Esophagus squamous epithelium (tissue), 5 donors: Measurements from ENCODE around the gene FAM193B. TPM values are rescaled to one million over a fixed set of nuclear protein-coding genes. Genes with fewer than 3 reads are reported as not detected.

Experiments
- DNase-seq: peaks from one replicate; lab custom pipeline; 2025; lab: John Stamatoyannopoulos, UW
- H3K27ac ChIP-seq, 4 donors: fragments of 200-600 bp; sonication (generic); one replicate each; pipeline ENCODE4 v1.5.1; 2016 to 2019; ENCODE audit warnings: mild to moderate bottlenecking in 1 of 4
- H3K27me3 ChIP-seq, 4 donors: fragments of 200-600 bp; sonication (generic); 1 replicate in 3 of 4; 2 replicates in 1 of 4; pipeline versions ENCODE4 v1.5.1 to v1.6.0; 2017 to 2021; ENCODE audit warnings: antibody characterized with exemption in 1 of 4
- H3K36me3 ChIP-seq, 3 donors: fragments of 200-600 bp; sonication (generic); one replicate each; pipeline ENCODE4 v1.5.1; 2016 to 2019
- H3K4me1 ChIP-seq, 3 donors: fragments of 200-600 bp; sonication (generic); one replicate each; pipeline ENCODE4 v1.5.1; 2017 to 2019
- H3K4me3 ChIP-seq, 4 donors: fragments of 200-600 bp; sonication (generic); 1 replicate in 3 of 4; 2 replicates in 1 of 4; pipeline ENCODE4 v1.5.1; 2016 to 2019; ENCODE audit warnings: mild to moderate bottlenecking in 2 of 4, moderate library complexity in 1 of 4
- H3K9me3 ChIP-seq, 3 donors: fragments of 200-600 bp; sonication (generic); one replicate each; pipeline ENCODE4 v1.5.1; 2016 to 2019
- CTCF ChIP-seq, 6 experiments: fragments of 450-650 bp in 4 of 6; fragments of 200-600 bp in 2 of 6; sonication (generic) in 2 of 6; IDR thresholded peaks; one replicate each; pipeline ENCODE4 v1.5.1; 2016 to 2019; ENCODE audit warnings: antibody characterized with exemption in 6 of 6, mild to moderate bottlenecking in 4 of 6, moderate library complexity in 4 of 6
- POLR2A ChIP-seq, 4 donors: fragments of 450-650 bp; IDR thresholded peaks; one replicate each; pipeline ENCODE4 v1.6.1; 2017; ENCODE audit warnings: antibody characterized with exemption in 4 of 4, mild to moderate bottlenecking in 4 of 4, moderate library complexity in 3 of 4
- WGBS, 2 donors: methylation state at CpG; one replicate each; pipeline ENCODE4 v1.1.5; 2018; 5-methylcytosine and 5-hydroxymethylcytosine counted together
- intact Hi-C: fragments of 100-400 bp; cut with DNase I; formaldehyde crosslinking; loops from one replicate; pipeline ENCODE4 v1.15.0; 2022
- total RNA-seq, 4 donors: library from RNA; depleted of rRNA; stranded (reverse); fragments of >200 nt; gene quantifications; one replicate each; pipeline ENCODE4 v1.1.0, GENCODE V29; 2016
- donor health status: DM: yes; HTN: yes; CAD: no.

The FAM193B gene
- total RNA-seq, 4 donors from 2014 or later: 28.5 to 52.1 (median 41.9) TPM

GRCh38 chr5:177472460-177473442, 81.6 kb downstream of the FAM193B start:
- TF ChIP-seq POLR2A (IDR thresholded peaks at IDR 0.05) (peak in 1 of 4 donors; percentile 11), CTCF (IDR thresholded peaks at IDR 0.05) (no peak)
- 0 to 6% methylated on average over 7 to 8 of the region's 93 CpGs for WGBS, 2 donors

GRCh38 chr5:177471610-177472356, 82.6 kb downstream of the FAM193B start:
- Histone ChIP-seq H3K27ac (peak overlapping the region in 3 of 4 donors; percentile 64 to 91 (median 89)), H3K27me3 (no peaks in the 10 kb centered on the region), H3K4me3 (peak overlapping the region; percentile 47 to 81 (median 76)), H3K36me3 (peaks cover 0 to 20% (median 2%) of the 10 kb centered on the region in 3 donors), H3K4me1 (peaks cover 21 to 82% (median 26%) of the 10 kb centered on the region in 3 donors), H3K9me3 (no peaks in the 10 kb centered on the region)
- intact Hi-C loops: no loop called here
- no peak for DNase-seq
- TF ChIP-seq POLR2A (IDR thresholded peaks at IDR 0.05) (no peak), CTCF (IDR thresholded peaks at IDR 0.05) (no peak)
- 67% methylated on average over 9 of the region's 14 CpGs; no CpG with 5 or more reads in 1 of the 2 donors for WGBS, 2 donors

More at GRCh38 chr5:177472460-177473442, 81.6 kb downstream of the FAM193B start:
- peaks cover 21 to 91% (median 26%) of the 10 kb centered on the region in 3 donors for H3K4me1 ChIP-seq
- H3K27me3 ChIP-seq: no peaks in the 10 kb centered on the region
- peak overlapping the region; percentile 79 to 91 (median 84) for H3K27ac ChIP-seq
- H3K9me3 ChIP-seq: no peaks in the 10 kb centered on the region
- intact Hi-C loops: no loop called here
- peaks cover 0 to 11% (median 0%) of the 10 kb centered on the region in 3 donors for H3K36me3 ChIP-seq
- peak overlapping the region; percentile 47 to 81 (median 76) for H3K4me3 ChIP-seq
- no peak for DNase-seq

- H3K27me3 ChIP-seq: no peaks in the 10 kb centered on the region
- H3K4me1 ChIP-seq: peaks cover 21 to 74% (median 26%) of the 10 kb centered on the region in 3 donors
- intact Hi-C loops: no loop called here
- H3K9me3 ChIP-seq: no peaks in the 10 kb centered on the region
- peaks cover 0 to 29% (median 8%) of the 10 kb centered on the region in 3 donors for H3K36me3 ChIP-seq
- no peak overlapping the region for H3K4me3 ChIP-seq
- no peak for TF ChIP-seq POLR2A (IDR thresholded peaks at IDR 0.05)
- TF ChIP-seq CTCF (IDR thresholded peaks at IDR 0.05): no peak
- H3K27ac ChIP-seq: peak overlapping the region in 3 of 4 donors; percentile 27 to 91 (median 89)
- no peak for DNase-seq
- WGBS, 2 donors: 74 to 90% methylated on average over 4 to 6 of the region's 10 CpGs
Observed at GRCh38 chr5:177470759-177471536, 83.4 kb downstream of the FAM193B start.

Other genes with a start within 250 kb of the FAM193B start
- 10 to 100 TPM in 2 of 4 donors, 1 to 10 TPM in 2; 7.4 to 15.3 (median 9.5) TPM for gene MXD3, start 242.7 kb downstream of the FAM193B start, total RNA-seq
- 100 to 1,000 TPM; 225 to 384 (median 257) TPM for gene LMAN2, start 202.9 kb downstream of the FAM193B start, total RNA-seq
- gene RGS14, start 196.6 kb downstream of the FAM193B start, total RNA-seq: 10 to 100 TPM; 32.7 to 37.8 (median 34.8) TPM
- gene SLC34A1, start 170.1 kb downstream of the FAM193B start, total RNA-seq: under 1 TPM; 0.15 to 0.47 (median 0.25) TPM
- 1 to 10 TPM in 1 of 4 donors, not detected in 3; 2.0 TPM for gene PFN3, start 153.9 kb downstream of the FAM193B start, total RNA-seq
- gene F12, start 145.0 kb downstream of the FAM193B start, total RNA-seq: 10 to 100 TPM; 10.7 to 25.4 (median 19.6) TPM
- gene GRK6, start 127.9 kb downstream of the FAM193B start, total RNA-seq: 10 to 100 TPM; 24.6 to 39.7 (median 29.5) TPM
- gene PRR7, start 107.7 kb downstream of the FAM193B start, total RNA-seq: 1 to 10 TPM; 5.0 to 7.7 (median 6.4) TPM
- 10 to 100 TPM; 11.9 to 51.1 (median 27.2) TPM for gene DBN1, start 80.9 kb downstream of the FAM193B start, total RNA-seq
- gene PDLIM7, start 57.0 kb downstream of the FAM193B start, total RNA-seq: 10 to 100 TPM; 17.1 to 81.6 (median 33.6) TPM
- 1 to 10 TPM; 2.4 to 7.2 (median 4.4) TPM for gene DOK3, start 44.7 kb downstream of the FAM193B start, total RNA-seq
- gene DDX41, start 37.6 kb downstream of the FAM193B start, total RNA-seq: 10 to 100 TPM; 63.4 to 96.5 (median 76.2) TPM
- 100 to 1,000 TPM in 3 of 4 donors, 10 to 100 TPM in 1; 96.5 to 141 (median 119) TPM for gene TMED9, start 37.6 kb upstream of the FAM193B start, total RNA-seq
- 10 to 100 TPM; 13.5 to 22.9 (median 15.8) TPM for gene B4GALT7, start 45.6 kb upstream of the FAM193B start, total RNA-seq
- 1 to 10 TPM in 1 of 4 donors, under 1 TPM in 2, not detected in 1; 0.40 to 6.3 (median 0.57) TPM for gene FAM153A, start 228.3 kb upstream of the FAM193B start, total RNA-seq